HepG2 (cell line): Measurements from ENCODE around the gene PELO. TPM values are rescaled to one million over a fixed set of nuclear protein-coding genes. Genes with fewer than 3 reads are reported as not detected.
A peak's percentile ranks its signal among the peaks of the same experiment; 100 is the strongest.

ENCODE experiments used
- ELF1 ChIP-seq: sonication (generic); formaldehyde crosslinking; IDR thresholded peaks from 2 replicates; pipeline ENCODE4 v1.4.0; 2020; ENCODE audit warnings: missing genetic modification reagents
- ELF3 ChIP-seq: IDR thresholded peaks from 2 replicates; pipeline ENCODE4 v1.6.1; 2016; ENCODE audit warnings: missing genetic modification reagents, missing compliant biosample characterization
- HNRNPK ChIP-seq: fragments of 200-400 bp; formaldehyde crosslinking; IDR thresholded peaks from 2 replicates; pipeline ENCODE4 v1.6.1; 2018; ENCODE audit warnings: low read length, low read depth, moderate library complexity, mild to moderate bottlenecking; ENCODE audit not compliant: poor library complexity, severe bottlenecking
- HOXA3 ChIP-seq: sonication (generic); formaldehyde crosslinking; IDR thresholded peaks from 2 replicates; pipeline ENCODE4 v1.5.0; 2020; ENCODE audit warnings: missing genetic modification reagents
- IRX3 ChIP-seq: sonication (generic); formaldehyde crosslinking; IDR thresholded peaks from 2 replicates; pipeline ENCODE4 v1.8.1; 2023; ENCODE audit warnings: mild to moderate bottlenecking, low read depth, missing genetic modification reagents, borderline replicate concordance
- ISL2 ChIP-seq: sonication (generic); formaldehyde crosslinking; IDR thresholded peaks from 2 replicates; pipeline ENCODE4 v1.5.0; 2020; ENCODE audit warnings: missing genetic modification reagents
- JARID2 ChIP-seq: sonication (generic); formaldehyde crosslinking; IDR thresholded peaks from 2 replicates; pipeline ENCODE4 v1.8.1; 2023; ENCODE audit warnings: missing genetic modification reagents, inconsistent platforms; ENCODE audit not compliant: insufficient replicate concordance
- NKX3-1 ChIP-seq: sonication (generic); formaldehyde crosslinking; IDR thresholded peaks from 2 replicates; pipeline ENCODE4 v1.5.0; 2020; ENCODE audit warnings: missing genetic modification reagents
- PLRG1 ChIP-seq: fragments of 450-650 bp; conservative IDR thresholded peaks from 2 replicates; pipeline ENCODE4 v1.6.1; 2016
- POLR2A ChIP-seq, 2 experiments: IDR thresholded peaks; 2 replicates each; pipeline ENCODE4 v1.6.1; 2011; ENCODE audit warnings: low read depth in 2 of 2, low read length in 2 of 2, mild to moderate bottlenecking in 1 of 2, moderate library complexity in 1 of 2; ENCODE audit not compliant: insufficient read depth in 1 of 2
- TBL1XR1 ChIP-seq: fragments of 150-350 bp; IDR thresholded peaks from 2 replicates; pipeline ENCODE4 v1.6.1; 2014; ENCODE audit warnings: borderline replicate concordance, low read length; ENCODE audit not compliant: partially characterized antibody
- ZNF333 ChIP-seq: sonication (generic); formaldehyde crosslinking; IDR thresholded peaks from 2 replicates; pipeline ENCODE4 v1.4.0; 2020; ENCODE audit warnings: mild to moderate bottlenecking, missing genetic modification reagents, borderline replicate concordance
- ZNF33B ChIP-seq: sonication (generic); formaldehyde crosslinking; IDR thresholded peaks from 2 replicates; pipeline ENCODE4 v1.5.1; 2020; ENCODE audit warnings: mild to moderate bottlenecking, missing genetic modification reagents
- ZNF577 ChIP-seq: sonication (generic); formaldehyde crosslinking; IDR thresholded peaks from 2 replicates; pipeline ENCODE4 v1.4.0; 2020; ENCODE audit warnings: mild to moderate bottlenecking, low read depth, missing genetic modification reagents, borderline replicate concordance
- ZNF724P ChIP-seq: sonication (generic); formaldehyde crosslinking; IDR thresholded peaks from 2 replicates; pipeline ENCODE4 v1.8.0; 2022; ENCODE audit warnings: missing genetic modification reagents, borderline replicate concordance
- ZNF850 ChIP-seq: sonication (generic); formaldehyde crosslinking; conservative IDR thresholded peaks from 2 replicates; pipeline ENCODE4 v1.9.0; 2021; ENCODE audit warnings: mild to moderate bottlenecking, missing genetic modification reagents
- ZSCAN25 ChIP-seq: sonication (generic); formaldehyde crosslinking; IDR thresholded peaks from 2 replicates; pipeline ENCODE4 v1.8.0; 2022; ENCODE audit warnings: mild to moderate bottlenecking, missing genetic modification reagents
- polyA plus RNA-seq, 8 experiments: library from polyadenylated mRNA; depleted of rRNA in 3 of 8; stranded (reverse) in 7 of 8; unstranded in 1 of 8; fragments of >200 nt; fragmentation: Illumina TruSeq in 4 of 8; extraction: Trizol in 4 of 8; gene quantifications; 2 replicates each; pipeline versions ENCODE4 v1.2.1 to v1.2.3, GENCODE V29; 2011 to 2016; ENCODE audit warnings: low read depth in 4 of 8, missing spikeins in 1 of 8, mixed read lengths in 1 of 8; ENCODE audit not compliant: insufficient read depth in 1 of 8
- total RNA-seq, 5 experiments: library from RNA; depleted of rRNA; stranded (reverse); fragments of >200 nt; fragmentation: Illumina TruSeq; extraction: Trizol; gene quantifications; 2 replicates each; pipeline ENCODE4 v1.2.3, GENCODE V29; 2016; ENCODE audit warnings: low read depth in 1 of 5
- TF ChIP-seq, protein P1 (sequence below): IDR thresholded peaks from 2 replicates; pipeline ENCODE4 v1.6.1; 2016; ENCODE audit warnings: mild to moderate bottlenecking
- TF ChIP-seq, protein P2 (sequence below): sonication (generic); formaldehyde crosslinking; IDR thresholded peaks from 2 replicates; pipeline ENCODE4 v1.4.0; 2020; ENCODE audit warnings: missing genetic modification reagents, borderline replicate concordance
- TF ChIP-seq, protein P3 (sequence below): sonication (generic); formaldehyde crosslinking; IDR thresholded peaks from 2 replicates; pipeline ENCODE4 v1.8.0; 2022; ENCODE audit warnings: missing genetic modification reagents, mild to moderate bottlenecking, inconsistent platforms, borderline replicate concordance
- TF ChIP-seq, protein P4 (sequence below): sonication (generic); formaldehyde crosslinking; IDR thresholded peaks from 2 replicates; pipeline ENCODE4 v1.8.0; 2022; ENCODE audit warnings: mild to moderate bottlenecking, missing genetic modification reagents; ENCODE audit not compliant: insufficient replicate concordance

Gene PELO
- total and polyA plus RNA-seq, 2 of the 13 experiments (the other 11 are each of a cell fraction or from before 2014, with no cell fraction given) = 19.0 to 23.9 TPM

DNA sequence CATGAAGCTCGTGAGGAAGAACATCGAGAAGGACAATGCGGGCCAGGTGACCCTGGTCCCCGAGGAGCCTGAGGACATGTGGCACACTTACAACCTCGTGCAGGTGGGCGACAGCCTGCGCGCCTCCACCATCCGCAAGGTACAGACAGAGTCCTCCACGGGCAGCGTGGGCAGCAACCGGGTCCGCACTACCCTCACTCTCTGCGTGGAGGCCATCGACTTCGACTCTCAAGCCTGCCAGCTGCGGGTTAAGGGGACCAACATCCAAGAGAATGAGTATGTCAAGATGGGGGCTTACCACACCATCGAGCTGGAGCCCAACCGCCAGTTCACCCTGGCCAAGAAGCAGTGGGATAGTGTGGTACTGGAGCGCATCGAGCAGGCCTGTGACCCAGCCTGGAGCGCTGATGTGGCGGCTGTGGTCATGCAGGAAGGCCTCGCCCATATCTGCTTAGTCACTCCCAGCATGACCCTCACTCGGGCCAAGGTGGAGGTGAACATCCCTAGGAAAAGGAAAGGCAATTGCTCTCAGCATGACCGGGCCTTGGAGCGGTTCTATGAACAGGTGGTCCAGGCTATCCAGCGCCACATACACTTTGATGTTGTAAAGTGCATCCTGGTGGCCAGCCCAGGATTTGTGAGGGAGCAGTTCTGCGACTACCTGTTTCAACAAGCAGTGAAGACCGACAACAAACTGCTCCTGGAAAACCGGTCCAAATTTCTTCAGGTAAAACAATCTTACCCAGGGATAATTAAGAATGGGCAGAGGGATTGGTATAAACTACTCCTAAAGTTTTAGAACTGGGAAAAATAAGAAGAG lies 12.9 kb downstream of the PELO start (continued):
- TF ChIP-seq ELF1 (CRISPR knock-in tag) = no peak
- TF ChIP-seq ZSCAN25 = no peak
- TF ChIP-seq ISL2 (CRISPR knock-in tag) = no peak
- no peak for TF ChIP-seq ELF3
- TF ChIP-seq, protein P1, sequence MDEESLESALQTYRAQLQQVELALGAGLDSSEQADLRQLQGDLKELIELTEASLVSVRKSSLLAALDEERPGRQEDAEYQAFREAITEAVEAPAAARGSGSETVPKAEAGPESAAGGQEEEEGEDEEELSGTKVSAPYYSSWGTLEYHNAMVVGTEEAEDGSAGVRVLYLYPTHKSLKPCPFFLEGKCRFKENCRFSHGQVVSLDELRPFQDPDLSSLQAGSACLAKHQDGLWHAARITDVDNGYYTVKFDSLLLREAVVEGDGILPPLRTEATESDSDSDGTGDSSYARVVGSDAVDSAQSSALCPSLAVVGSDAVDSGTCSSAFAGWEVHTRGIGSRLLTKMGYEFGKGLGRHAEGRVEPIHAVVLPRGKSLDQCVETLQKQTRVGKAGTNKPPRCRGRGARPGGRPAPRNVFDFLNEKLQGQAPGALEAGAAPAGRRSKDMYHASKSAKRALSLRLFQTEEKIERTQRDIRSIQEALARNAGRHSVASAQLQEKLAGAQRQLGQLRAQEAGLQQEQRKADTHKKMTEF (CRISPR knock-in tag) = no peak
- no peak for TF ChIP-seq PLRG1
- TF ChIP-seq ZNF724P (CRISPR knock-in tag) = peak; percentile 11; the same call in 1 of the 2 replicates
- TF ChIP-seq JARID2 (CRISPR knock-in tag) = no peak
- TF ChIP-seq HOXA3 = peak; percentile 21; the same call in 1 of the 2 replicates
- TF ChIP-seq, protein P2, sequence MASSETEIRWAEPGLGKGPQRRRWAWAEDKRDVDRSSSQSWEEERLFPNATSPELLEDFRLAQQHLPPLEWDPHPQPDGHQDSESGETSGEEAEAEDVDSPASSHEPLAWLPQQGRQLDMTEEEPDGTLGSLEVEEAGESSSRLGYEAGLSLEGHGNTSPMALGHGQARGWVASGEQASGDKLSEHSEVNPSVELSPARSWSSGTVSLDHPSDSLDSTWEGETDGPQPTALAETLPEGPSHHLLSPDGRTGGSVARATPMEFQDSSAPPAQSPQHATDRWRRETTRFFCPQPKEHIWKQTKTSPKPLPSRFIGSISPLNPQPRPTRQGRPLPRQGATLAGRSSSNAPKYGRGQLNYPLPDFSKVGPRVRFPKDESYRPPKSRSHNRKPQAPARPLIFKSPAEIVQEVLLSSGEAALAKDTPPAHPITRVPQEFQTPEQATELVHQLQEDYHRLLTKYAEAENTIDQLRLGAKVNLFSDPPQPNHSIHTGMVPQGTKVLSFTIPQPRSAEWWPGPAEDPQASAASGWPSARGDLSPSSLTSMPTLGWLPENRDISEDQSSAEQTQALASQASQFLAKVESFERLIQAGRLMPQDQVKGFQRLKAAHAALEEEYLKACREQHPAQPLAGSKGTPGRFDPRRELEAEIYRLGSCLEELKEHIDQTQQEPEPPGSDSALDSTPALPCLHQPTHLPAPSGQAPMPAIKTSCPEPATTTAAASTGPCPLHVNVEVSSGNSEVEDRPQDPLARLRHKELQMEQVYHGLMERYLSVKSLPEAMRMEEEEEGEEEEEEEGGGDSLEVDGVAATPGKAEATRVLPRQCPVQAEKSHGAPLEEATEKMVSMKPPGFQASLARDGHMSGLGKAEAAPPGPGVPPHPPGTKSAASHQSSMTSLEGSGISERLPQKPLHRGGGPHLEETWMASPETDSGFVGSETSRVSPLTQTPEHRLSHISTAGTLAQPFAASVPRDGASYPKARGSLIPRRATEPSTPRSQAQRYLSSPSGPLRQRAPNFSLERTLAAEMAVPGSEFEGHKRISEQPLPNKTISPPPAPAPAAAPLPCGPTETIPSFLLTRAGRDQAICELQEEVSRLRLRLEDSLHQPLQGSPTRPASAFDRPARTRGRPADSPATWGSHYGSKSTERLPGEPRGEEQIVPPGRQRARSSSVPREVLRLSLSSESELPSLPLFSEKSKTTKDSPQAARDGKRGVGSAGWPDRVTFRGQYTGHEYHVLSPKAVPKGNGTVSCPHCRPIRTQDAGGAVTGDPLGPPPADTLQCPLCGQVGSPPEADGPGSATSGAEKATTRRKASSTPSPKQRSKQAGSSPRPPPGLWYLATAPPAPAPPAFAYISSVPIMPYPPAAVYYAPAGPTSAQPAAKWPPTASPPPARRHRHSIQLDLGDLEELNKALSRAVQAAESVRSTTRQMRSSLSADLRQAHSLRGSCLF (CRISPR knock-in tag) = no peak
- no peak for TF ChIP-seq ZNF850 (CRISPR knock-in tag)
- TF ChIP-seq TBL1XR1 = no peak
- TF ChIP-seq ZNF33B (CRISPR knock-in tag) = 0 out of 2 replicates have a peak, but pooled peaks have one; percentile 73
- TF ChIP-seq, protein P3, sequence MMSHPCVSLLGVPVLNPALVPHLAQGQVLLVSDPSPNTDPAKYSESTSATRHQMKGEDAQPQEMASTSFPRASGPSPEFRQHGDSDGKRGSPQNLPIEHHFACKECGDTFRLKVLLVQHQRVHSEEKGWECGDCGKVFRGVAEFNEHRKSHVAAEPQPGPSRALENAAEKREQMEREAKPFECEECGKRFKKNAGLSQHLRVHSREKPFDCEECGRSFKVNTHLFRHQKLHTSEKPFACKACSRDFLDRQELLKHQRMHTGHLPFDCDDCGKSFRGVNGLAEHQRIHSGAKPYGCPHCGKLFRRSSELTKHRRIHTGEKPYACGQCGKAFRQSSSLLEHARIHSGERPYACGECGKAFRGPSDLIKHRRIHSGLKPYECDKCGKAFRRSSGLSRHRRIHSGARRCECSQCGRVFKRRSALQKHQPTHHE (CRISPR knock-in tag) = no peak
- TF ChIP-seq HNRNPK = no peak
- TF ChIP-seq, protein P4, sequence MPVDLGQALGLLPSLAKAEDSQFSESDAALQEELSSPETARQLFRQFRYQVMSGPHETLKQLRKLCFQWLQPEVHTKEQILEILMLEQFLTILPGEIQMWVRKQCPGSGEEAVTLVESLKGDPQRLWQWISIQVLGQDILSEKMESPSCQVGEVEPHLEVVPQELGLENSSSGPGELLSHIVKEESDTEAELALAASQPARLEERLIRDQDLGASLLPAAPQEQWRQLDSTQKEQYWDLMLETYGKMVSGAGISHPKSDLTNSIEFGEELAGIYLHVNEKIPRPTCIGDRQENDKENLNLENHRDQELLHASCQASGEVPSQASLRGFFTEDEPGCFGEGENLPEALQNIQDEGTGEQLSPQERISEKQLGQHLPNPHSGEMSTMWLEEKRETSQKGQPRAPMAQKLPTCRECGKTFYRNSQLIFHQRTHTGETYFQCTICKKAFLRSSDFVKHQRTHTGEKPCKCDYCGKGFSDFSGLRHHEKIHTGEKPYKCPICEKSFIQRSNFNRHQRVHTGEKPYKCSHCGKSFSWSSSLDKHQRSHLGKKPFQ (CRISPR knock-in tag) = peak; percentile 77
- TF ChIP-seq ZNF577 (CRISPR knock-in tag) = no peak
- TF ChIP-seq POLR2A (IDR thresholded peaks at IDR 0.05; ENCODE audit: insufficient read depth in 1 of 2, low read depth in 2 of 2, low read length in 2 of 2) = peak; percentile 43 to 65; a peak in 3 of 4 replicates
- TF ChIP-seq NKX3-1 (CRISPR knock-in tag) = no peak; the same call in 1 of the 2 replicates
- no peak for TF ChIP-seq IRX3 (CRISPR knock-in tag)
- no peak for TF ChIP-seq ZNF333 (CRISPR knock-in tag)
